ENCODE data around the gene SF3B3.

DNA sequence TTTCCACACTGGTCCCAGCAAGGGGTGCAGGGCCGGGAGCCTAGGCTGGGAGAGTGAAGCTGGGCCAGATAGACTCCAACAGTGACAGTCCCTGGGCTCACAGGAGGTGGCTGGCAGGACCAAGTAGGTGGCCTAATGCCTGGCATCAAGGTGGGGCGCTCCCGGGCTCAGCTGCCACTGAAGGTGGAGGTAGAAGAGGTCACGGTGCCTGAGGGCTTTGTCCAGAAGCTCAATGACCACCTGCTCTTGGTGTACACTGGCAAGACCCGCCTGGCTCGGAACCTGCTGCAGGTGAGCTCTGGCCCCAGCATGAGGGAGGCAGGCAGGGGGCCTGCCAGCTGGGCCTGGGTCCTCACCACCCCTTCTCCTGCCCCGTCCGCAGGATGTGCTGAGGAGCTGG is 45.4 kb upstream of the SF3B3 start:
- TF ChIP-seq CTCF (IDR thresholded peaks at IDR 0.05) = no peak
- TF ChIP-seq EZH2 (IDR thresholded peaks at IDR 0.05; ENCODE audit: borderline replicate concordance, insufficient read depth, low read depth, low read length, poor library complexity, severe bottlenecking) = no peak
